Neural cell (in vitro differentiated cells): ENCODE results near the gene RABGEF1.
"Not testable (repeated sequence)": the region's sequence is repeated elsewhere in the genome, so short reads cannot be mapped to it uniquely, and the experiment has no call there.

Experiments
- EP300 ChIP-seq: fragments of 450-650 bp; conservative IDR thresholded peaks from 2 replicates; pipeline ENCODE4 v1.6.1; 2014; ENCODE audit warnings: antibody characterized with exemption, mild to moderate bottlenecking, moderate library complexity; ENCODE audit not compliant: poor library complexity, severe bottlenecking
- TF ChIP-seq, protein P1 (sequence below): fragments of 450-650 bp; IDR thresholded peaks from 2 replicates; pipeline ENCODE4 v1.5.1; 2014; ENCODE audit warnings: antibody characterized with exemption, mild to moderate bottlenecking, moderate library complexity; ENCODE audit not compliant: poor library complexity, severe bottlenecking

DNA sequence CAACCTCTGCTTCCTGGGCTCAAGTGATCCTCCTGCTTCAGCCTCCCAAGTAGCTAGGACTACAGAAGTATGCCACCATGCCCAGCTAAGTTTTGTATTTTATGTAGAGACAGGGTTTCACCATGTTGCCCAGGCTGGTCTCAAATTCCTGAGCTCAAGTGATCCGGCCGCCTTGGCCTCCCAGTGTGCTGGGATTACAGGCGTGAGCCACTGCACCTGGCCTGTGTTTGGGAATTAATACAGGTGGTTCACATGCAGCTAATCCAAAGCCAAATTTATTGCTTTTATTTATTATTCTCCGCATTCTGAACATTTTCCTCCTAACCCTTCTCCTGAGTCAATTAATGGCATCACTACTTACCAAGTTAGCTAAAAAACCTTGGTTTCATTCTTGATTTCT is 33.2 kb downstream of the RABGEF1 start:
- TF ChIP-seq, protein P1, sequence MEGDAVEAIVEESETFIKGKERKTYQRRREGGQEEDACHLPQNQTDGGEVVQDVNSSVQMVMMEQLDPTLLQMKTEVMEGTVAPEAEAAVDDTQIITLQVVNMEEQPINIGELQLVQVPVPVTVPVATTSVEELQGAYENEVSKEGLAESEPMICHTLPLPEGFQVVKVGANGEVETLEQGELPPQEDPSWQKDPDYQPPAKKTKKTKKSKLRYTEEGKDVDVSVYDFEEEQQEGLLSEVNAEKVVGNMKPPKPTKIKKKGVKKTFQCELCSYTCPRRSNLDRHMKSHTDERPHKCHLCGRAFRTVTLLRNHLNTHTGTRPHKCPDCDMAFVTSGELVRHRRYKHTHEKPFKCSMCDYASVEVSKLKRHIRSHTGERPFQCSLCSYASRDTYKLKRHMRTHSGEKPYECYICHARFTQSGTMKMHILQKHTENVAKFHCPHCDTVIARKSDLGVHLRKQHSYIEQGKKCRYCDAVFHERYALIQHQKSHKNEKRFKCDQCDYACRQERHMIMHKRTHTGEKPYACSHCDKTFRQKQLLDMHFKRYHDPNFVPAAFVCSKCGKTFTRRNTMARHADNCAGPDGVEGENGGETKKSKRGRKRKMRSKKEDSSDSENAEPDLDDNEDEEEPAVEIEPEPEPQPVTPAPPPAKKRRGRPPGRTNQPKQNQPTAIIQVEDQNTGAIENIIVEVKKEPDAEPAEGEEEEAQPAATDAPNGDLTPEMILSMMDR, result not testable (repeated sequence)
- TF ChIP-seq EP300, result not testable (repeated sequence)
